ENCODE results near the gene NMNAT3.

Gene NMNAT3

DNA sequence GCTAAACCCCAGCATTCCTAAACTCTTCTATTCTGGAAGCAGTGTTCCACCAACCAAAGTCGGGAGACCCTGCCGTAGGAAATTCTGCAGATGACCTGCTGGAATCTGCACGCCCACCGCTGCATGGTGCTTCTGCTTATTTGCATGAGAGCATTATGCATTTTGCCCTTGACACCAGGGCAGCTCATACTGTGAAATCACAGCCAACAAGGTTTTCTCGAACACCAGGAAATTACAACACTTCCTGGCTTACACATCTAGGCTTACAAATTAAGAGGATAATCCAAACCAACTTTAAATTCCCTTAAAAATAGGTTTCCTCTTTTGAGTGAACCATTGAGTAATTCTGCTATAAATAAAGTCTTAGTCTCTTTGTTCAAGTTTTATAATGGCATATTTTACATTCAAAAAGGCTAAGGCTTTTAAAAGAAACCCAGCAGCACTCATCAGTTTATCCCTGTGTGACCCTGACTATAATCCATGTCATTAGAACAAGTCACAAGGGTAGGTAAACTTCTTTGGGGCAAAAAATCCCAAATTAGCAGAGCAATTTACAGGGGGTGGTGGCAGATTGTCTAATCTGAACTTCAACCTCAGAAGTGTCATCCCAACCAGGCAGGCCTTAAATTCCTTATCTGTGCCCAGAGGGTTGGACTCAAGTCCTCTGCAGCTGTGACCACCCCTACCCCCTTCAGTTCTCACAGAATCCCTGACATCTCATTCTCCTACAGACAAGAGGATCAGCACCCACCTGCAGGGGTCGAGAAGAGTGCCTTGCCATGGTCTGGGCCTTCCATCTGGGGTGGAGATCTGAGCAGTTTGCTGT lies 104.7 kb downstream of the NMNAT3 start:
- TF ChIP-seq ZNF274 (IDR thresholded peaks at IDR 0.05; ENCODE audit: low read depth, low read length) (no peak), SUZ12 (IDR thresholded peaks at IDR 0.05; ENCODE audit: extremely low read depth, insufficient read depth, insufficient read length) (no peak), YY1 (IDR thresholded peaks at IDR 0.05; ENCODE audit: insufficient read depth, insufficient read length) (no peak)
- H3K9me3 ChIP-seq (ENCODE audit: insufficient read depth, low read length): peaks cover 16% of the 10 kb centered on the region; the same call in 1 of the 2 replicates

GRCh38 chr3:139571711-139572110 lies 106.1 kb downstream of the NMNAT3 start:
- TF ChIP-seq ZNF274 (IDR thresholded peaks at IDR 0.05; ENCODE audit: low read depth, low read length) (no peak), YY1 (IDR thresholded peaks at IDR 0.05; ENCODE audit: insufficient read depth, insufficient read length) (no peak), SUZ12 (IDR thresholded peaks at IDR 0.05; ENCODE audit: extremely low read depth, insufficient read depth, insufficient read length) (no peak)
- DNase-seq (ENCODE audit: low read depth, low spot score): no peak
- peaks cover 16% of the 10 kb centered on the region; the same call in 1 of the 2 replicates for H3K9me3 ChIP-seq (ENCODE audit: insufficient read depth, low read length)

More for the DNA sequence above, 104.7 kb downstream of the NMNAT3 start:
- no peaks in the 10 kb centered on the region for H3K27me3 ChIP-seq (ENCODE audit: insufficient read depth, insufficient read length)
- H3K36me3 ChIP-seq (ENCODE audit: insufficient read depth, insufficient read length, low read length): no peaks in the 10 kb centered on the region
- H3K9ac ChIP-seq (ENCODE audit: insufficient read length, low read depth): no peak overlapping the region
- no peak for DNase-seq (ENCODE audit: low read depth, low spot score)
- no peak overlapping the region for H3K4me3 ChIP-seq (ENCODE audit: insufficient read length, low read depth)
- H3K4me1 ChIP-seq (ENCODE audit: insufficient read depth, insufficient read length): no peaks in the 10 kb centered on the region

DNA sequence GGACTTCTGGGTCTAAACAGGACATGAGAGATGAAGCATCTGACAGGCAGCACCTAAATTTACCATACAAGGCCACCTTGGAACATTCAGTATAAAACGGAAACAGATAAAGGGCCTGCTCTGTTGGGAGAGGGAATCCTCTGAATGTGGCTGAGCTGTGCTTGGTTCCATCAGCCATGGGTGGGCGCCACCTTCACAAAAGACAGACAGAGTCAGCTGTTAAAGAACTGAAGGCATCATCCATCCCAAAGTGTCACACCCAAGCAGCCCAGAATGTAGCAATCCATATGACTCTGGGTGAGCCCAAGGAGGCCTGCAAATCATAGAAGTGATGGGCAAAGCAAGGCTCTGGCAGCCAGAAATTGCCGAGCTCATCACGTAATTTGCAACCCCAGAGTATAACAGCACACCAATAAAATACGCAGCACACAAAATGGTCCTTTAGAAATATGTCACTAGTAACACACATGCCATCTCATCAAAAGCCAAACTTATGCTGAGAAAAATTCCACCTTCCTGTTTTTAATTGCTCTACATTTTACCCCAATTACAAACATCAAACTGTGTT lies 113.4 kb downstream of the NMNAT3 start:
- Histone ChIP-seq H3K4me3 (ENCODE audit: insufficient read length, low read depth) (no peak overlapping the region), H3K4me1 (ENCODE audit: insufficient read depth, insufficient read length) (no peaks in the 10 kb centered on the region), H3K36me3 (ENCODE audit: insufficient read depth, insufficient read length, low read length) (no peaks in the 10 kb centered on the region), H3K9ac (ENCODE audit: insufficient read length, low read depth) (no peak overlapping the region), H3K27me3 (ENCODE audit: insufficient read depth, insufficient read length) (no peaks in the 10 kb centered on the region), H3K9me3 (ENCODE audit: insufficient read depth, low read length) (no peaks in the 10 kb centered on the region)
- TF ChIP-seq SUZ12 (IDR thresholded peaks at IDR 0.05; ENCODE audit: extremely low read depth, insufficient read depth, insufficient read length): no peak
- no peak for TF ChIP-seq YY1 (IDR thresholded peaks at IDR 0.05; ENCODE audit: insufficient read depth, insufficient read length)
- no peak for TF ChIP-seq ZNF274 (IDR thresholded peaks at IDR 0.05; ENCODE audit: low read depth, low read length)
- DNase-seq (ENCODE audit: low read depth, low spot score): peak; percentile 23

More at GRCh38 chr3:139571711-139572110, 106.1 kb downstream of the NMNAT3 start:
- no peak overlapping the region for H3K9ac ChIP-seq (ENCODE audit: insufficient read length, low read depth)
- H3K36me3 ChIP-seq (ENCODE audit: insufficient read depth, insufficient read length, low read length): no peaks in the 10 kb centered on the region
- H3K4me3 ChIP-seq (ENCODE audit: insufficient read length, low read depth): no peak overlapping the region
- no peaks in the 10 kb centered on the region for H3K27me3 ChIP-seq (ENCODE audit: insufficient read depth, insufficient read length)
- H3K4me1 ChIP-seq (ENCODE audit: insufficient read depth, insufficient read length): no peaks in the 10 kb centered on the region

DNA sequence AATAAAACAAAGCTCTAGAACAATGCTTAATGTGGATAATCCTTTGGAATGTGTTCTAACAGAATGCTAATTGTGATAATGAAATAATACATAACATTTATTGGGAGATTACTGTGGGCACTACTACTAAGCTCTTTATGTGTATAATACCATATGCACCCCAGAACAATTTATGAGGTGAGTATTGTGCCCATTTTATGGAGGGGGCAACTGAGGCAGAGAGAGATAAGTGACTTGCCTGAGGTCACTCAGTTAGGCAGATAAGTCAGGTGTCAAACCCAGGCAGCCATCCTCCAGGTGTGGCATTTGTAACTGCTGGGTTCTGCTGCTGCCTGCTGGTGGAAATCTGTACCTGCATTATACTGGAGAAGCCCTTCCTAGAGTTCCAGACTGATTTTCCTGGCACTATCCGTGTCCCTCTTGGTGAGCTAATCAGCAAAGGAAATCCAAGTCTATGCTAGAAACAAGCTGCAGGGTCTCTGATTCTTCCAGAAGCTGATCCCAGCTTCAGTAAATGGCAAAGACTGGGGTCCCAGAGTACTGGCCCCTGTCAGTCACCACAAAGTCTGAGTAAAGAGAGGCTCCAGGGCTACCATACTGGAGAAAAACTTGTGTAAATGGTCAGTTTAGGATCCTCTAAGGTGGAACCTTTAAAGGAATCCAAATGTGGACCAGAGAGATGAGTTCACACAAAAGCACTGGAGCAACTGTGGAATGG lies 115.7 kb downstream of the NMNAT3 start:
- Histone ChIP-seq H3K36me3 (ENCODE audit: insufficient read depth, insufficient read length, low read length) (no peaks in the 10 kb centered on the region), H3K4me3 (ENCODE audit: insufficient read length, low read depth) (no peak overlapping the region), H3K9me3 (ENCODE audit: insufficient read depth, low read length) (no peaks in the 10 kb centered on the region), H3K27me3 (ENCODE audit: insufficient read depth, insufficient read length) (no peaks in the 10 kb centered on the region), H3K9ac (ENCODE audit: insufficient read length, low read depth) (no peak overlapping the region), H3K4me1 (ENCODE audit: insufficient read depth, insufficient read length) (no peaks in the 10 kb centered on the region)
- DNase-seq (ENCODE audit: low read depth, low spot score): peak; percentile 48
- no peak for TF ChIP-seq YY1 (IDR thresholded peaks at IDR 0.05; ENCODE audit: insufficient read depth, insufficient read length)
- no peak for TF ChIP-seq SUZ12 (IDR thresholded peaks at IDR 0.05; ENCODE audit: extremely low read depth, insufficient read depth, insufficient read length)
- TF ChIP-seq ZNF274 (IDR thresholded peaks at IDR 0.05; ENCODE audit: low read depth, low read length): no peak

DNA sequence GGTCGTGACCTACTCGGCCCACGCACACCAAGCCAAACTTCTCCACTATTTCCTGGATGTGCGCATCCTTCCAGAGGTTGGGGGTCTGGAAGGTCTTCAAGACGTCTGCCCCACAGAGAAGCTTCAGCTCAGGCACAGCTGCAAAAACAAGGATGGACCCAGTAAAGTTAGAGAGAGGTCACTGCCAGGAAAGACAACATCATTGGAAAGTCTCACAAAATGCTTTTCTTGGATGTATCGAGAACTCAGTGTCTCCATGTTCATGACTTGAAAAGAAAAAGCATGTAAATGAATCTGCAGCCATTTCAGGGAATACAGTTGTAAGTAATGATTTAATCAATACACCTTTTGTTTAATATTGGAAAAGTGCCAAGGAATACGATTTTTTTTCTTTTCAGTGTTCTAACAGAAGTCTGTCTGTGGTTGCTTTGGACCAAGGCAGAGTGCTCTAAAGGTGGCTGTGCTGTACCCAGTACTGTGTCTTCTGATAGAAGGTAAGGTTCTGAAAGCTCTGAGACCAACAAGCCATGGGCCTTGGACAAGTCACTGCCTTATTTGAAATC lies 116.4 kb downstream of the NMNAT3 start:
- H3K4me1 ChIP-seq (ENCODE audit: insufficient read depth, insufficient read length): no peaks in the 10 kb centered on the region
- no peaks in the 10 kb centered on the region for H3K9me3 ChIP-seq (ENCODE audit: insufficient read depth, low read length)
- no peaks in the 10 kb centered on the region for H3K36me3 ChIP-seq (ENCODE audit: insufficient read depth, insufficient read length, low read length)
- H3K27me3 ChIP-seq (ENCODE audit: insufficient read depth, insufficient read length): no peaks in the 10 kb centered on the region
- no peak for TF ChIP-seq YY1 (IDR thresholded peaks at IDR 0.05; ENCODE audit: insufficient read depth, insufficient read length)
- no peak for TF ChIP-seq SUZ12 (IDR thresholded peaks at IDR 0.05; ENCODE audit: extremely low read depth, insufficient read depth, insufficient read length)
- TF ChIP-seq ZNF274 (IDR thresholded peaks at IDR 0.05; ENCODE audit: low read depth, low read length): no peak
- H3K9ac ChIP-seq (ENCODE audit: insufficient read length, low read depth): no peak overlapping the region
- H3K4me3 ChIP-seq (ENCODE audit: insufficient read length, low read depth): no peak overlapping the region
- DNase-seq (ENCODE audit: low read depth, low spot score): no peak

DNA sequence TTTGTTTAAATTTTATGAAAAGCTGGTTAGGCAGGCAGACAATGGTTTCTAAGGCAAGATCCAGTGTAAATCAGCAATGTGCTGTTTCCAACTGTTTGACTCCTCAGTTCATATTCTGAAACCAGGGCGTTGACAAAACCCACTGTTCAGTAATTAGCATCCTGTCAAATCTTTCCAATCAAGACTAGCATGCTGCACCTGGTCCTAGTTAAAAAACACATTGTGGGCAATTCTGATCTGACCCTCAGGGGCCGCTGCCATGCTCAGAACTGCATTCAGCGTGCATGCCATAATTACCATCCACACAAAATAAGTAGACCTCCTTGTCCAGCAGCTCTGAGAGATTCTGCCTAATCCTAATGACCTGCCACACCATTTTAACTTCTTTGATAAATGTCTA lies 117.4 kb downstream of the NMNAT3 start:
- TF ChIP-seq SUZ12 (IDR thresholded peaks at IDR 0.05; ENCODE audit: extremely low read depth, insufficient read depth, insufficient read length) (no peak), ZNF274 (IDR thresholded peaks at IDR 0.05; ENCODE audit: low read depth, low read length) (no peak), YY1 (IDR thresholded peaks at IDR 0.05; ENCODE audit: insufficient read depth, insufficient read length) (no peak)
- Histone ChIP-seq H3K9me3 (ENCODE audit: insufficient read depth, low read length) (no peaks in the 10 kb centered on the region), H3K27me3 (ENCODE audit: insufficient read depth, insufficient read length) (no peaks in the 10 kb centered on the region), H3K4me3 (ENCODE audit: insufficient read length, low read depth) (no peak overlapping the region), H3K4me1 (ENCODE audit: insufficient read depth, insufficient read length) (no peaks in the 10 kb centered on the region), H3K9ac (ENCODE audit: insufficient read length, low read depth) (no peak overlapping the region), H3K36me3 (ENCODE audit: insufficient read depth, insufficient read length, low read length) (no peaks in the 10 kb centered on the region)
- no peak for DNase-seq (ENCODE audit: low read depth, low spot score)
